KMS-11 (cell line): Measurements from ENCODE around the gene ACO1.

Source experiments
- H2AFZ ChIP-seq: fragments of 200-600 bp; sonication (generic); 2 replicates; pipeline ENCODE4 v1.6.1; 2016; ENCODE audit warnings: antibody characterized with exemption, mixed run types, low read depth
- H3K27ac ChIP-seq: fragments of 200-600 bp; sonication (generic); 2 replicates; pipeline ENCODE4 v1.6.1; 2016; ENCODE audit warnings: mild to moderate bottlenecking, mixed run types
- H3K27me3 ChIP-seq: fragments of 200-600 bp; sonication (generic); 2 replicates; pipeline ENCODE4 v1.6.1; 2017; ENCODE audit warnings: mild to moderate bottlenecking, low read depth, mixed run types, moderate library complexity; ENCODE audit not compliant: insufficient read depth
- H3K36me3 ChIP-seq: fragments of 200-600 bp; sonication (generic); 2 replicates; pipeline ENCODE4 v1.6.1; 2017; ENCODE audit warnings: mild to moderate bottlenecking, mixed run types; ENCODE audit not compliant: insufficient read depth
- H3K4me1 ChIP-seq: fragments of 200-600 bp; sonication (generic); 2 replicates; pipeline ENCODE4 v1.6.1; 2016; ENCODE audit warnings: mild to moderate bottlenecking, low read depth, mixed run types; ENCODE audit not compliant: poor library complexity, severe bottlenecking
- H3K4me2 ChIP-seq: fragments of 200-600 bp; sonication (generic); 2 replicates; pipeline ENCODE4 v1.7.0; 2016; ENCODE audit warnings: mild to moderate bottlenecking, mixed run types
- H3K4me3 ChIP-seq: fragments of 200-600 bp; sonication (generic); IDR thresholded peaks from 2 replicates; pipeline ENCODE4 v1.6.1; 2017; ENCODE audit warnings: low read depth, low read length, mixed read lengths; ENCODE audit not compliant: insufficient read depth
- H3K79me2 ChIP-seq: fragments of 200-600 bp; sonication (generic); 2 replicates; pipeline ENCODE4 v1.6.1; 2016; ENCODE audit warnings: low read depth, mixed run types; ENCODE audit not compliant: insufficient read depth
- H3K9ac ChIP-seq: fragments of 200-600 bp; sonication (generic); 2 replicates; pipeline ENCODE4 v1.6.1; 2016; ENCODE audit warnings: mild to moderate bottlenecking, mixed run types
- H4K20me1 ChIP-seq: fragments of 200-600 bp; sonication (generic); 2 replicates; pipeline ENCODE4 v1.6.1; 2016; ENCODE audit warnings: mild to moderate bottlenecking, mixed run types; ENCODE audit not compliant: insufficient read depth
- TF ChIP-seq, protein P1 (sequence below): fragments of 200-600 bp; sonication (generic); conservative IDR thresholded peaks from 2 replicates; pipeline ENCODE4 v1.6.1; 2017; ENCODE audit warnings: low read depth, mild to moderate bottlenecking, antibody characterized with exemption, low read length, moderate library complexity, mixed read lengths

ACO1 gene

GRCh38 chr9:32404402-32404801 is 20.0 kb downstream of the ACO1 start:
- TF ChIP-seq, protein P1, sequence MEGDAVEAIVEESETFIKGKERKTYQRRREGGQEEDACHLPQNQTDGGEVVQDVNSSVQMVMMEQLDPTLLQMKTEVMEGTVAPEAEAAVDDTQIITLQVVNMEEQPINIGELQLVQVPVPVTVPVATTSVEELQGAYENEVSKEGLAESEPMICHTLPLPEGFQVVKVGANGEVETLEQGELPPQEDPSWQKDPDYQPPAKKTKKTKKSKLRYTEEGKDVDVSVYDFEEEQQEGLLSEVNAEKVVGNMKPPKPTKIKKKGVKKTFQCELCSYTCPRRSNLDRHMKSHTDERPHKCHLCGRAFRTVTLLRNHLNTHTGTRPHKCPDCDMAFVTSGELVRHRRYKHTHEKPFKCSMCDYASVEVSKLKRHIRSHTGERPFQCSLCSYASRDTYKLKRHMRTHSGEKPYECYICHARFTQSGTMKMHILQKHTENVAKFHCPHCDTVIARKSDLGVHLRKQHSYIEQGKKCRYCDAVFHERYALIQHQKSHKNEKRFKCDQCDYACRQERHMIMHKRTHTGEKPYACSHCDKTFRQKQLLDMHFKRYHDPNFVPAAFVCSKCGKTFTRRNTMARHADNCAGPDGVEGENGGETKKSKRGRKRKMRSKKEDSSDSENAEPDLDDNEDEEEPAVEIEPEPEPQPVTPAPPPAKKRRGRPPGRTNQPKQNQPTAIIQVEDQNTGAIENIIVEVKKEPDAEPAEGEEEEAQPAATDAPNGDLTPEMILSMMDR, result no peak
- H2AFZ ChIP-seq, result no peak overlapping the region
- no peak overlapping the region for H3K4me3 ChIP-seq
- H3K79me2 ChIP-seq, result no peaks in the 10 kb centered on the region
- H3K4me1 ChIP-seq, result no peaks in the 10 kb centered on the region
- no peaks in the 10 kb centered on the region for H4K20me1 ChIP-seq
- no peak overlapping the region for H3K27ac ChIP-seq
- H3K36me3 ChIP-seq, result no peaks in the 10 kb centered on the region
- H3K9ac ChIP-seq, result no peak overlapping the region
- no peak overlapping the region for H3K4me2 ChIP-seq
- no peaks in the 10 kb centered on the region for H3K27me3 ChIP-seq

DNA sequence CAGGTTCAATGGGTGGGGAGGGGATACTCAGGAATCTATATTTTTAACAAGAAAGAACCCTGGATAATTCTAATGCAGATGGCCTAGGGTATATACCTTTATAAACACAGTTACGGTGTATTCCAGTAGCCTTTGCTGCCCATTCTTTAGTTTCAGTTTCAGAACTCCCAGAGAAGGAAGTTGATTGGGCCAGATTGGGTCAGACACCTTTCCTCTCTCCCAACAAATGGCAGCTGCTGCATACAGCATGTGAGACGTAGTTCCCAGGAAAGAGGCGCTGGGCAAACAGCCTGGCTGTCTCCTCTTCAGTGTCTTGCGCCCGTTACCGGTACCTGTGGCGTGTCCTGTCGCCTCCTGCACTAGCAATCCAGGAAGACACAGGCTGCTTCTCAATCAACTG is 20.4 kb downstream of the ACO1 start:
- Histone ChIP-seq H3K36me3 (no peaks in the 10 kb centered on the region), H3K27me3 (no peaks in the 10 kb centered on the region)
- TF ChIP-seq, protein P1, result no peak

GRCh38 chr9:32405506-32405905 is 21.1 kb downstream of the ACO1 start:
- Histone ChIP-seq H3K36me3 (no peaks in the 10 kb centered on the region), H2AFZ (no peak overlapping the region), H3K4me3 (no peak overlapping the region), H4K20me1 (no peaks in the 10 kb centered on the region), H3K9ac (no peak overlapping the region), H3K79me2 (no peaks in the 10 kb centered on the region), H3K27ac (no peak overlapping the region), H3K4me2 (no peak overlapping the region), H3K4me1 (no peaks in the 10 kb centered on the region), H3K27me3 (no peaks in the 10 kb centered on the region)
- TF ChIP-seq, protein P1, result no peak

More for the DNA sequence above, 20.4 kb downstream of the ACO1 start:
- H3K9ac ChIP-seq, result no peak overlapping the region
- no peak overlapping the region for H3K4me2 ChIP-seq
- H2AFZ ChIP-seq, result no peak overlapping the region
- H3K4me3 ChIP-seq, result no peak overlapping the region
- no peak overlapping the region for H3K27ac ChIP-seq
- H3K79me2 ChIP-seq, result no peaks in the 10 kb centered on the region
- H4K20me1 ChIP-seq, result no peaks in the 10 kb centered on the region
- H3K4me1 ChIP-seq, result no peaks in the 10 kb centered on the region

DNA sequence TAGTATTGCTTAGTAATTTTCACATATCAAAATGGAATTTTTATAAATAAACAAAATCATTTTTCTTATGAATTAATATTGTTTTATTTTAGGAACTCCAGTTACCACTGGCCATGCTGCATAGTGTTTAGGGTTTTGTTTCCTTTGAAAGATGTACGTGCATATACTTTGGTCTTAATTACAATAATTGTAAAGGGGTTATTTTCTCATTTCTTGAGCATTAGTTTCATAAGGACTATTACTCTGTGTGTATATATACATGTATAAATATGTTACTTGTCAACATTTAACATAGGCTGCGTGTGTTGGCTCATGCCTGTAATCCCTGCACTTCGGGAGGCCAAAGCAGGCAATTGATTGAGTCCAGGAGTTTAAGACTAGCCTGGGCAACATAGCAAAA is 21.6 kb downstream of the ACO1 start:
- no peak overlapping the region for H3K27ac ChIP-seq
- H3K4me2 ChIP-seq, result no peak overlapping the region
- no peak overlapping the region for H3K9ac ChIP-seq
- no peak overlapping the region for H2AFZ ChIP-seq
- H3K4me1 ChIP-seq, result no peaks in the 10 kb centered on the region
- TF ChIP-seq, protein P1, result no peak
- no peaks in the 10 kb centered on the region for H4K20me1 ChIP-seq
- no peaks in the 10 kb centered on the region for H3K79me2 ChIP-seq
- H3K27me3 ChIP-seq, result no peaks in the 10 kb centered on the region
- no peak overlapping the region for H3K4me3 ChIP-seq
- no peaks in the 10 kb centered on the region for H3K36me3 ChIP-seq
